ENCODE measurements around the gene DPM1.

DPM1 gene

GRCh38 chr20:50903353-50904051, 54.8 kb downstream of the DPM1 start:
- no peak overlapping the region for H3K4me2 ChIP-seq (ENCODE audit: low read length)
- H3K27me3 ChIP-seq (ENCODE audit: insufficient read depth, low read length): no peaks in the 10 kb centered on the region
- no peak overlapping the region for H3K4me3 ChIP-seq (ENCODE audit: low read depth, low read length, poor library complexity, severe bottlenecking)
- no peaks in the 10 kb centered on the region for H3K9me2 ChIP-seq (ENCODE audit: low read depth, low read length)
- peaks cover 80% of the 10 kb centered on the region for H3K36me3 ChIP-seq (ENCODE audit: insufficient read depth, low read length)
- no peak overlapping the region for H3K9ac ChIP-seq (ENCODE audit: low read length)
- no peaks in the 10 kb centered on the region for H3K4me1 ChIP-seq (ENCODE audit: insufficient read depth, low read length, severe bottlenecking)
- peaks cover 7% of the 10 kb centered on the region for H4K20me1 ChIP-seq (ENCODE audit: insufficient read depth, low read length)
- H3K79me2 ChIP-seq (ENCODE audit: insufficient read depth, low read length): peaks cover 68% of the 10 kb centered on the region
- H3K9me3 ChIP-seq (ENCODE audit: low read length): no peaks in the 10 kb centered on the region
- TF ChIP-seq EZH2 (IDR thresholded peaks at IDR 0.05; ENCODE audit: borderline replicate concordance, low read length) (no peak), CTCF (IDR thresholded peaks at IDR 0.05; ENCODE audit: low read length) (no peak)
- no peak overlapping the region for H3K27ac ChIP-seq (ENCODE audit: low read depth, low read length, poor library complexity, severe bottlenecking)
- H3F3A ChIP-seq (ENCODE audit: insufficient read depth, low read length): no peaks in the 10 kb centered on the region
- no peak overlapping the region for H2AFZ ChIP-seq (ENCODE audit: low read length)

GRCh38 chr20:50901301-50901700, 57.0 kb downstream of the DPM1 start:
- Histone ChIP-seq H3K4me1 (ENCODE audit: insufficient read depth, low read length, severe bottlenecking) (no peaks in the 10 kb centered on the region), H3F3A (ENCODE audit: insufficient read depth, low read length) (no peaks in the 10 kb centered on the region), H4K20me1 (ENCODE audit: insufficient read depth, low read length) (peaks cover 6% of the 10 kb centered on the region), H3K27me3 (ENCODE audit: insufficient read depth, low read length) (no peaks in the 10 kb centered on the region), H3K9ac (ENCODE audit: low read length) (no peak overlapping the region), H3K9me3 (ENCODE audit: low read length) (no peaks in the 10 kb centered on the region), H3K79me2 (ENCODE audit: insufficient read depth, low read length) (peaks cover 47% of the 10 kb centered on the region), H3K9me2 (ENCODE audit: low read depth, low read length) (no peaks in the 10 kb centered on the region), H3K4me2 (ENCODE audit: low read length) (no peak overlapping the region), H3K27ac (ENCODE audit: low read depth, low read length, poor library complexity, severe bottlenecking) (no peak overlapping the region), H3K36me3 (ENCODE audit: insufficient read depth, low read length) (peaks cover 90% of the 10 kb centered on the region), H3K4me3 (ENCODE audit: low read depth, low read length, poor library complexity, severe bottlenecking) (no peak overlapping the region), H2AFZ (ENCODE audit: low read length) (no peak overlapping the region)
- TF ChIP-seq CTCF (IDR thresholded peaks at IDR 0.05; ENCODE audit: low read length) (no peak), EZH2 (IDR thresholded peaks at IDR 0.05; ENCODE audit: borderline replicate concordance, low read length) (no peak)

- TF ChIP-seq EZH2 (IDR thresholded peaks at IDR 0.05; ENCODE audit: borderline replicate concordance, low read length) (no peak), CTCF (IDR thresholded peaks at IDR 0.05; ENCODE audit: low read length) (no peak)
- Histone ChIP-seq H3K27ac (ENCODE audit: low read depth, low read length, poor library complexity, severe bottlenecking) (no peak overlapping the region), H3K27me3 (ENCODE audit: insufficient read depth, low read length) (no peaks in the 10 kb centered on the region), H2AFZ (ENCODE audit: low read length) (no peak overlapping the region), H3K9me3 (ENCODE audit: low read length) (no peaks in the 10 kb centered on the region), H3K4me3 (ENCODE audit: low read depth, low read length, poor library complexity, severe bottlenecking) (no peak overlapping the region), H3K36me3 (ENCODE audit: insufficient read depth, low read length) (peaks cover 98% of the 10 kb centered on the region), H3K79me2 (ENCODE audit: insufficient read depth, low read length) (peaks cover 36% of the 10 kb centered on the region), H3K9ac (ENCODE audit: low read length) (no peak overlapping the region), H3K4me2 (ENCODE audit: low read length) (no peak overlapping the region), H3K9me2 (ENCODE audit: low read depth, low read length) (no peaks in the 10 kb centered on the region), H4K20me1 (ENCODE audit: insufficient read depth, low read length) (peaks cover 6% of the 10 kb centered on the region), H3F3A (ENCODE audit: insufficient read depth, low read length) (no peaks in the 10 kb centered on the region), H3K4me1 (ENCODE audit: insufficient read depth, low read length, severe bottlenecking) (no peaks in the 10 kb centered on the region)
Observed at GRCh38 chr20:50900261-50900660, 58.1 kb downstream of the DPM1 start.
